Activated gamma-delta T cell (primary cell): ENCODE measurements around the gene NR2E1.

Experiments
- DNase-seq: peaks from one replicate; lab custom pipeline; 2025; lab: John Stamatoyannopoulos, UW

The NR2E1 gene

DNA sequence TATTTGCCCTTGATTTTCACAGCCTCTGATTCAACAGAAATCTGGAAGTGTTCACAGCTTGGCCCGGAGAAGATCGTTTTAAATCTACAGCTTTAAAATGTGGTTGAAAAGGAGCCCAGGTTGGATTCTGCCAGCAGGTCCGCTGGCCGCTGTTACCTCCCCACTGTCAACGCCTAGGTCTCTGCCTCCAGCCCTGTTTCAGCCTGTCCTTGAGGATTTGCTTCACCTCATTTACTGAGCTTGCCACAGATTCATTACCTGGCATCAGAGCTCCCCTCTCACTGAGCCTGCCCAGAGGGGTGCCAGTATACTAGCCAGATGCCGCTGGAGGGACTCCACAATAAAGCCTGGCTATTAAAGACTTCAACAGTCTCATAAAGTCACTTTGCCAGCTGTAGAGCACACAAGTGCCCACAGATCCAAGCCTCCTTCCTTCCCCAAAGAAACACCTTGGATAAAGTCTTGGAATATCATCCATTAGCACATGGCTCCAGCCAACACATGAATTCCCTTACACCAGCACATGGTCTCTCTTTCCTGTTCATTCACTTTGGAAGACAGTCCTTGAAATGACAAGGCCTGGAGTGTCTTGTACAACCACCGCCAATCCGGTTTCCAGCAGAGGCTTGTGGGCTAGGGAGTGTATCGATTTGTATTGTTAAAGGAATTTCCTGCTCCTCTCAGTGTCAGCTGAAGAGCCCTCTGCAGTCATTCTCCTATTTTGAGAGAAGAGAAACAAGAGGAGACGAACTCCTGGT lies 9.5 kb upstream of the NR2E1 start:
- DNase-seq = no peak

DNA sequence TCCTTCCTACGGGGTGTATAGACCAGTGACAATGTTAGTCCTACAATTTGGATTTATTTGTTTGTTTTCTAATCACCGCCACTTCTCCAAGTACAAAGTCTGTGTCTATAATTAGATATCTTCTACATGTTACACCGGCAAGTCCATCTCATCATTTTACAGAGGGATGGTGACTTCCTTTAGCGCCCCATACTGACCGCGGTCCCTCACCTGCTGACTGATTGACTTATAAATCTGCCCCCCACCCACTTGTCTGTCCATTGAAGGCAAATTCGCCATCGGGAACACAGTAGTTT lies 8.9 kb upstream of the NR2E1 start:
- DNase-seq = no peak

DNA sequence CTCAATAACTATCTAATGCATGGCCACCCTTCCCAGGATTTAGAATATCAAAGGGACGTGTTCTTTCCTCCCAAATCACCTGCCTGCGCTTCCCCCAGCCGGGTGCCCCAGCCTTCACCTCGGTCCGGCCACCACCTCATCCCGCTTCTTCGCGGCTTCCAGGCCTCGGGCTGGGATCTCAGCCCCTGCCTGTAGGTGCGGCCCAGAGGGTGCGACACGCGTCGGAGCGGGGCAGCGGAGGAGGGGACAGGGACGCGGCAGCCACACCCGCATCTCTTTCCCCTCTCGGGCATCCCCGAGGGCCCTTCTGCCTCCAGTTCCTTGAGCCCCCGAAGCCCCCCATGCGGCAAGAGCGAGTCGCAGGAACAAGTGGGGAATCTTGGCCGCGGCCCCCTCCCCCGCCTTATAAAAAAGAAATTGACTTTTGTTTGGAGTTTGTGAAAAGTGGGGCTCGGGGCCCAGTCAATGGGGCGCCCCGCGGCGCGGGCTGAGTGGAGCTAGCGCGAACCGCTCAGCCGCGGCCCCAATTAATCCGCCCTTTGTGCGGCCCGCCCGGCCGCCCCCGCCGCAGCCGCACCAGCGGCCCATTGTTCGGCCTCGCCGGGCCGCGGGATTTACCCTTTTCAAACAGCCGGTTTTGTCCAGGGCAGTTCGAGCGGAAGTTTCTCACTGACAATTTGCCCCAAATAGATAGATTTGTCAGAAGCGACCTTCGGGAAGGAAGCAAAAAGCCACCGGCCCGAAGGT lies 8.4 kb upstream of the NR2E1 start:
- DNase-seq = no peak

DNA sequence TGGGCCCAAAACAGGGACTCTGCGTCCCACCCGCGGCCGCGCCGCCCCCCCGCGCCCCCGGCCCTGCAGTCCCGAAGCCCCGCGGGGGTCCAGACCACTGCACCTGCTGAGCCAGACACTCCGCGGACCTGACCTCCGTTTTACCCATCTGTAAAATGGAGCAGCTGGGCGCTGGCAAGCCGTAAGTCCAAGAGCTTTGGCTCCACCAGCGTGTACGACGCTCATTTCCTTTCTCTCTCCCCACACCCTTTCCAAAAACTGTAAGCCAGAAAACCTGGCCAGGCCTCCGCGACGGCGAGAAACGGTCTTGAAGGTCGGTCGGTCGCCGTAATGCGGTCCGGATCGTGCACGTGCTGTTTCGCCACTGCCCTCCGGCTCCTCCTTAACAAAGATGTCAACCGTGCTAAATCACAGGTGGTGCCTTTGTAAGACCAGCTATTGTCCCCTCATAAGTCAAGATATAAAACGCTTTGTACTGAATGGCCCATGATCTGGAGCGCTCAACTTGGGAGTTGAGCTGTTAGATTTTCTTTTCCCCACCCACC lies 7.8 kb upstream of the NR2E1 start:
- DNase-seq = no peak

DNA sequence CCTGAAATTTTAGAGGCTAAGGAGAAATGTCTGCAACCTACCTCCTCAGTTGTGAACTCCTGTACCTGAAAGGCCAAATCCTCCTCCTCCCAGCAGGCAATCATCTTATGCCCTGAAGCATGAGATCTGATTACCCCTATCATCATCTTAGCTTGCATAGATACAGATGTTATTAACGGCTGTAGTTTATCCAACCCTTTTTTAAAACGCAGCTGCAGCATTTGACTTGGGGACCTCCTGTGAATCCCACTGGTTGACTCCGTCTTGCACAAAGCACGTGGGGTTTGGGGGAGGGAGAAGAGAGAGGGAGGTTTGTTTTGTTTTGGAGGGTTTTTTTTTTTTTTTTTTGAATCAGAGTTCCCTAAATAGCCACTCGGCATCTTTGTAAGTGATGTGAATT lies 5.8 kb upstream of the NR2E1 start:
- DNase-seq = no peak

DNA sequence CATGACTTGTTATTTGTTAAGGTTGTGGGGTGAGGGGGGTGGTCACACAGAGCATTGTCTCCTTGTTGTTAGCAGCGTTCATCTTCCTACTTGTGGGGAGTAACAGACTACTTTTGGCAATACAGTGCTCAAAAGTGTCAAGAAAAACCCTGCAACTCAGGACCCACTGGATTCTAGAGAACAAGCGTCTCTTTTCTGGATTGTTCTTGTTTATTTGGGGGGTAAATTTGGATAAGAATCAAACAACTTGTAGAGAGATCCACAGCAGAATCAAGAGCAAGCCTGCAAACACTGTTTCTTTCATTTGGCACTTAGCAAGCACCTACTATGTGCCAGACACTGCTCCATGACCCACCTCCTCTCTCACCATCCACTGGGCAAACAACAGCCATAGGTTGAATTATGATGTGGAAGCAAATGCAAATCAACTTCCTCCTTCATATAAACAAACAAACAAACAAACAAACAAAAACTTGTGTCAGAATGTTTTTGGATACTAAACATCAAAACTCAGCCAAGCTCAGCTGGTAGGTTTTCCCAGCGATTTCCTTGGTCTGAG lies 4.0 kb upstream of the NR2E1 start:
- DNase-seq = no peak

DNA sequence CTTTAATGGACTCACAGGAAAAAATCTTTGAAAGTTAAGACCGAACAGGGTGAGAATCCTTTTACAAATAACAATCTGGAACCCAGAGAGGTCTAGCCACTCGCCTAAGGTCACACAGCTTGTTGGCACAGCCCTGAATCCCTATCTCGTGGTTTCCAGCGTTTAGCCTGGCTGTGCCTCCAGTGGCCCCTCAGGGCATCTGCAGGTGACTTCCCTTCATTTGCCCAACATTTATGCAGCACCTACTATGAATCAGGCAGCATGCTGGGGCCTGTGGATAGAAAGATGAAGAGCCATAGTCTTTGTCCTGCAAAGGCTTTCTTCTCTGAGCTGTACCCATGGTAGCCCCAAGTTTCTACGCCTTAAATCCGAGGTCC lies 2.6 kb upstream of the NR2E1 start:
- DNase-seq = no peak

DNA sequence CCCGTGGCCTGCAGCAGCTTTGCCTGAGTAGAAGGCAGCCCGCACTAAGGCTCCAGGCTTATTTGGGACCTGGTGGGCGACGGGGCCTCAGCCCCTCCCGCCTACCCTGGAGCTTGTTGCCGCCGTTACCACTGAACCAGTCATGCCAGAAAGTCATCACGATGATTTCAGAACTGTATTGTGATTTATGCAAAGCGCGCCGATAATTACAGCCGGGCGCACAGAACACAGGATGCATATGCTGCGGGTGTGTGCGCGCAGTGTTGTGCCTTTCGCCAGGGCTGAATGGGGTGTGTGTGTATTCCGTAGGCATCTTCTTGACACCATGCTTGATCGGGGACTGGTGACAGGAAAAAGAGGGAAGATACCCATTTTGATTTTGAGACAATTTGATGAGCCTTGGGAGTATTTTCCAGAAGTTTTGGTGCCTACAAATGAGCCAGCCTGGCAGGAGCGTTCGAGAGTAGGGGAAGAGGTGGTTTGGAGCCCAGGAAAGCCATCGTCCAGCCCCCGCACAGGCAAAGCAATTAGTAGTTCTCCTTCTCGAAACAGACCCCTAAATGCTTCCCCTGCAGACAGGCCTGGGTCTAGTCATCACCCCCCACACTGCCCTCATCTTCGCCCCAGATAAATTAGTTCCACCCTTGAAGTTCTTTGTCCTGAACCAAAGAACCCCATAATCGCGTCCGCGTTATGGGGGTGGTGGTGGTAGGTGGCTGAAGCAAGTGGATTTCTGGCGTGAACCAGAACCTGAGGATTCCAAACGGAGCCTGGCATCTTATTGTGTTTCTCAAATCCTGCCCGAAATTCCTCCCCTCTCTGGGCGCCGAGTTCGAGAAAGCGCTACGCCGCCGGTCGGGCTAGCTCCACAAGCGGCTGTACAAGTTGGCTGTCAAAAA lies 1.9 kb upstream of the NR2E1 start:
- no peak for DNase-seq

DNA sequence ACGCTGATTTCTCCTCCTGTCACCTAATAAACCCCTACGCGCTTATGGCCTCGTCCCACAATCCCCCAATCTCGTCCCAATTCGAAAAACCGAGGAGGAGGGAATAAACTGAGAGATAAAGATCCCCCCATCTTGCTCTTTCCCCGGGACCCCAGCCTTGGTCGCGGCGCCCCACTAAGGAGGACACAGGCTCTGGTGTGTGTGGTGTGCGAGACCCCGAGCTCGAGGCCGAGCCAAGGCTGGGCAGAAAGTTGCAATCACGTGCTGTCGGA lies 1.3 kb upstream of the NR2E1 start:
- DNase-seq = no peak

DNA sequence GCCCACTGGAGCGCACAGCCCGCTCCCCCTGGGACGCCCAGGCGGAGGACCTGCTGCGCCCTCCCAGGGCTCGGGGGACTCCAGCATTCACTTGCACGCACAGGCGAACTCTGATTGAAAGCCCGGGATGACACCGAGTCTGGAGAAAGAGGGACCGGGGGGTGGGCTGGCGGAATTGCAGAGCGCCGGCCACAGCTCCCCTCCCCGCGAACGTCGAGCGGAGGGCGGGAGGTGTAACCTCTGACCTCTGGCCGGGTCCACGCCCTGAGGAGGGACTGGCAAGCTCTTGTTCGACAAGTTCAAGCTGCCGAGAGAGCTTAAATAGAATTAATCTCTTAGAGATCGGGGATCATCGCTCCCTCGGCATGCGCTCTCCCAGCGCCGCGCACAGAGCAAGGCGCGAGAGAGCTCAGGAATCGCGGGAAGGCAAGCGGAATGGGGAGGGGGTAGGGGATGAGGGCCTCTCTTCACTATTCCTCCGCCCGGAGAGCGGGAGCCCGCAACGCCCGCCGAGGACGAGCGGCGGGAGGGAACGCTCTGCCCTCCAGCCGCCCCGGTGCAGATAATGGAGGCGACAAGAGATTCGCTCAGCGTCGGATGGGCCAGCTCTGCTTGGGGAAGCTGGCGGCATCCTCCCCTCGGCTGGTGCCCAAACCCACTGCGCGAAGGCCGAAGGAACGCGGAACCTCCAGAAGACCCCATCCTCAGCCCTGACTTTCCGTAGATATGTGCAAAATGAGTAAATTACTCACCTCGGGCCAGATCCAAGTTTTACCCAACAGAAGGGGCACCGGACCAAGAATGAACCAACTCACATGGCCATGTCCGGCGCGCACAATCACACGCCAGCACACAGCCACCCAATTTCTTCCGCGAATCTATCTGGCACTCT lies 761 bp upstream of the NR2E1 start:
- no peak for DNase-seq

DNA sequence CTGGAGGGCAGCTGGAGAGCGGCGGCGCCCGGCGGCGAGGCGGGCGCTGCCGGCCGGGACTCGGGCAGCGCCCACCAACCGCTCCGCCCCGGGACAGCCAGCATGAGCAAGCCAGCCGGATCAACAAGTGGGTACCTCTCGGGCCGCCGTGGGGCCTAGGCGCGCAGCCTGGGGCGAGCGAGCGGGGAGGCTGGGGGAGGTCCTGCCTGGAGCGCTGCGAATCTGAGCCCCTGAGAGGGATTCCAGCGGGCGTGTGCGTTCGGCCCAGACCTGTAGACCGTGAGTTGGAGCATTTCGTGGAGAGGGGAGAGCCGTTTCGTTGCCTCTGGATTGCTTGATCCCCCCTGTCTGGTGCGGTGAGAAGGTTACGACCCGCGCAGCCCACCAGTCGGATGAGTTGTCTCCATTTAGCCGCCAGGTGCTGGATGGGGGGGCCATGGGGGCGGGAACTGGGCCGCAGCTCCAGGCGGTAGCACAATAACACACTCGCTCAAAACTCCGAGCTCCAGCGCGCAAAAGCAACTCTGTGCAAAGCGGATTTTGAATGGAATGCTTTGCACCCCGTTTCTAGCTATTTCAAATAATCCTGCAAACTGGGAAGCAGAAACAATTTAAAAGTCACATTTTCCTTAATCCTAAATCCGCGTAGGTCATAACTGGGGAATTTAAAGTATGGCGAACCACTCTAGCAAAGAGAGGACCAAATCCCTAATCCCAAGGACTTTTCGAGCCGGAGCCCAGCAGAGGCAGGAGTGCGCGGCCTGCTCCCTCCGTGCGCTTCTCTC lies 1.0 kb downstream of the NR2E1 start:
- DNase-seq = no peak

DNA sequence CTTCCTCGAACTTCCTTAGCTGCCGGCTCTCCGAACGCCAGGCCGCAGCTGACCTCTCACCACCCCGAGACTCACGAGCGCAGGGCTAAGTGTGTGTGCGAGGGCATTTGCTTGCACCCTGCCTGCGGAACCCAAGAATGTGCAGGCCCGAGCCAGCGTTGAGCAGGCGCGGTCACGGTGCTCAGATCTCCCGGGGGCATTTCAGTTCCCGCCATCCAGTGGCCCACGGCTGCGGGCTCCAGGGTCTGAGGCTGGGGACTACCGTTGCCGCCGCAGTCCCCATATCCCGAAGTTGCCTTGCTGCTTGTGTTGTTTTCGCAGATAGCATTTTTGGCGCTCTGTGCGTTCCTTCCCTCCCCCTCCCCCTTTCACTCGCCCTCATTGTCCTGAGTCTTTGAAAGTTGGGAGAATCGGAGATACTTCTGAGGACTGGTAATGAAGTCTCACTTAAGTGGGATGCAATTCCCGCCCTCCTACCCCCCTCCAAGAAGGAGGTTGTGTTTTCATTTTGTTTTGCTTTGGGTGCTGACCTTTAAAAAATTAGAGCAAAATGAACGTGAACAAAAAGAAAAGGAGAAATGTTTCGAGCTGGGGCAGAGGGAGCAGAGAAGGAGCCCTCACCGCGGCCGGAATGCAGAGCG lies 1.7 kb downstream of the NR2E1 start:
- no peak for DNase-seq

DNA sequence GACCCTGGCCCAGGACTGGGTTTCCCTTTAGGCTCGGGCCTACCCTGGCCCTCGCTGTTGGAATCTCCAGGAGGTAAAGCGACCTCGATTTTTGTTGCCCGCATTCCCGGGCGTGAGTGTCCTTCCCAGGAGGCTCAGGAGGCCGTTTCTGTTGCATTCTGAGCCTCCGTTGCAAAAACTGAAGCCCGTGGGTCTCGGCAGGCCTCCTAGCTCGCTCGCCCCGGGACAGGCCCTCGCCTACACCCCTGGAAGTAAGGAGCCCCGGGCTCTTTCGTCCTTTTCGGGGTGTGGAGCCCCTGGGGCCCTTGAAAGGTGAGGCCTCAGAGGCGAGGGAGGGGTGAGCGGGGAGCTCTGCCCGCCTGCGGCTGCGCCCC lies 2.3 kb downstream of the NR2E1 start:
- DNase-seq = no peak

DNA sequence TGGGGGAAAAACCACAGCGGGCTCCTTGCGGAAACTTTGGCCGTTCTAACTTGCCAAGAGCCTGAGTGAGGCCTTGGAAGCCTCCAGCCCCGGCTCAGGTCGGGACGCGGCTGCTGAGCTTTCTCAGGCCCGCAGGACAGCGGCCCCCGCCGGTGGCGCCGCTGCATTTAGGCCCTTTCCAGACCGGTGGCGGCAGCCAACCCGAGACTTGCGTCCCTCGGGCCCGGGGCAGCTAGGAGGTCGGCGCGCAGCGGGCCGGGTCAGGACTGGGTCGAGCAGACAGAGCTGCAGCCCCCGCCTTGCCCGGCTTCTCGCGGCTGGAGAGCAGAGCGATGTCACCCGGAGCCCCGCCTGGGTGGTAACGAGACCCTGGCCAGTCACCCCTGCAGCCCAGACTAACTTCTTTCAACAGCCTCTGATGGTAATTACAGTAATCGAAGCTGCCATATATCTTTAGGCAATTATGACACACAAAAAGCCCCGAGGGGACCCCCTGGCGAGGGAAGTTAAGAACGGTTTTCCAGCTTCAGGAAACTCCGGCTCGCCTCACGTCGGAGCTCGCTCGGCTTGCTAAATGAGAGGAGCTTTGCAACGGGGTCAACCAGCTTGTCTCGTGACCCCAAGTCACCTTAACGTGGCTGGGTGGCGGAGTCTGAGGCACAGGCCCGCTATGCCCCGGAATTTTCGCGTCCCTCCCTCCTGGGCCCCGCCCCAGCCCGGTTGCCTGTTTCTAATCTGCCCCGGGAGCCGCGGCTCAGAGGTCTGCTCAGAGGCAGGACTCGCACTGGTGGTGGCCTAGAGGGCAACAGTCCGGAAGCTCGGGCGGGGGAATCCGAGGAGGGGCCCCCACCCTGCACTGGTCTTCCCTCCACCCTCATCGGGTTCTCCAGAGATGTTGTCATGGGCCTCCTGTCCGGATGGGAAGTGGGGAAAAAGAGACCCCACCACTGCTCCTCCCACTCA lies 3.0 kb downstream of the NR2E1 start:
- DNase-seq = no peak

DNA sequence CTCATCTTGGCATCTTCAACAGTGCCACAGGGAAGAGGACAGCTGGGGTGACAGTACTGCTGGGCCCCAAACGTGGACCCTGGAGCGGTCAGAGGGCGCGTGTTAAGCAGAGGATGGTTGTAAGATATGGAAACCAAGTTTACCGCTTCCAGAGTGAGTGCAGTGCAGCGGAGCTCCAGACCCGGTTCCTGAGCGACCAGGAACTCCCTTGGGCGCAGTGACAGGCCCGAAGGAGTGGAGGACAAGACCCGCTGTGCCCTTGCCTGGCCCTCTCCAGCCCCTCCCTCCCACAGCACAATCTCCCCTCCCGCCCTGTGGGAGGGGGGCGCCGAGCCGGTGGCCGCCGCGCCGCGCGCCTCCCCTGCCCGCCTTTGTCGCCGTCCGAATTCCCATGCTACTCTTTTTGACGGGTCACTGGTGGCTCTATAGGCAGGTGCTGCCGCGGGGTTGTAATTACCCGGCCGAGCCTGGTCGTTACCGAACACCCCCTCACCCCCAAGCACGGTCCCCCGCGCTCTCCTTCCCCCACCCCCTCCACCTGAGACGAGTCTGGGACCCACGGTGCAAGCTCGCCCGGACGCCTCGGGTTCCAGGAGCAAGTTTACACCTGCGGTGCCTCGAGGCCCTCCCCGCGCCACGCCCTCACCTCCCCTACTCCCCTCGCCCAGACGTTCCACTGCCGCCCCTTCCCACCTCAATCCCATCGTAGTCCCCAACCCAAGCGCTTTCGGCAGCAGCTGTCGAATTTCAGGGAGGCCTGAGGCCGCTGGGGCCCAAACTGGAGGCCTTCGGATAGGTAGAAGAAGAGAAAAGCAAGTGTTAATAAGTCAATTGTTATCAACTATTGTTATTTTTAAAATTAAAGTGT lies 3.9 kb downstream of the NR2E1 start:
- no peak for DNase-seq

DNA sequence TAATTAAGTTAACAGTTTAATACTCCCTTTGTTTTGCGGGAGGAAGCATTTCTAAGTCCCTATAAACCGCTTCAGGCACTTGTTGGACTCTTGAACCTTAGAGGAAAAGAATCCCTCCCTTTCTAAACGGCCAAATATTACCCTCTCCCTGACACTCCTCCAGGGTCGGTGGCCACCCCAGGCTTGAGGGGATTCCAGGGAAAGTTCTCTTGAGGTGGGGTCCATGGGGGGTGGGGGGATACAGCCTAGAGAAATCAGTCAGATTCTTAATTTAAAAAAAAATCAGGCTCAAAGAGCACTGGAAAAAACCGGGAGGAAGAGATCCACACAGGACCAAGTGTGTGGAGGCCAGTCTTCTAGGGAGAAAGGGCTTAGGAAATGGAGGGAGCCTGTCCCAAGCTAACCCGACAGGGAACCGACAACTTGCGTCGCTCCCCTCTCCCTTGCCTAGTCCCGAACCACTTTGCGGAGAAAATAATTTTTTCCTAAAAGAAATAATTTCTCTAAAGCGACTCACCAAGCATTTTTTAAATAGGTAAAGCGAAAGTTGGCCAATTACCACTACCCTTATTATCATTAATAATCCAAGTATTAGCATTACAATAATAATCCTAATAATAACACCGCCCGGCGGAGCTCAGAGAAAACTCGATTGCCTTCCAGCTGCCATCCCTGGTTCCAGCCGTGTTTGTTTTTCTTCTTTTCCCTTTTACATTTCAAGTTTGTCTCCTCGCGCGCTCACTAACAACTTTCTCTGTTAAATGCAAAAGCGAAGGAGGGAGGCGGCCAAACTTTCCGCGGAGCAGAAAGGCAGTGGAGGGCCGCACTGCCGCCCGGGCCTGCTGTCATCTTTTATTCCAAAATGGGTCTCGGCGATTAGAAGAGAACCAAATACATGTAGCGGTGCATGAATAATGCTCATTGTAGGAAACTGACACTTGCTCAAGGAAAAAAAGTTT lies 4.8 kb downstream of the NR2E1 start:
- no peak for DNase-seq
